Neural progenitor cell (in vitro differentiated cells): Measurements from ENCODE around the gene LMBR1. TPM values are rescaled to one million over a fixed set of nuclear protein-coding genes. Genes with fewer than 3 reads are reported as not detected.

Source experiments
- DNase-seq: peaks from one replicate; pipeline ENCODE4 v3.0.0-alpha.2; 2016; ENCODE audit warnings: low spot score
- H2AFZ ChIP-seq: fragments of 200-600 bp; sonication (generic); replicated peaks from 2 replicates; pipeline ENCODE4 v1.6.1; 2016; ENCODE audit warnings: antibody characterized with exemption
- H3F3A ChIP-seq: fragments of 200-600 bp; sonication (generic); 2 replicates; pipeline ENCODE4 v1.6.1; 2016; ENCODE audit warnings: antibody characterized with exemption, low read depth
- H3K27ac ChIP-seq: fragments of 200-600 bp; sonication (generic); 2 replicates; pipeline ENCODE4 v1.5.1; 2016; ENCODE audit warnings: mild to moderate bottlenecking
- H3K27me3 ChIP-seq: fragments of 200-600 bp; sonication (generic); 2 replicates; pipeline ENCODE4 v1.6.1; 2016; ENCODE audit warnings: mild to moderate bottlenecking, moderate library complexity
- H3K36me3 ChIP-seq: fragments of 200-600 bp; sonication (generic); 2 replicates; pipeline ENCODE4 v1.5.1; 2016
- H3K4me1 ChIP-seq: fragments of 200-600 bp; sonication (generic); 2 replicates; pipeline ENCODE4 v1.6.1; 2016; ENCODE audit warnings: mixed run types
- H3K4me2 ChIP-seq: fragments of 200-600 bp; sonication (generic); 2 replicates; pipeline ENCODE4 v1.6.1; 2016
- H3K4me3 ChIP-seq: fragments of 200-600 bp; sonication (generic); 2 replicates; pipeline ENCODE4 v1.5.1; 2016
- H3K79me2 ChIP-seq: fragments of 200-600 bp; sonication (generic); 2 replicates; pipeline ENCODE4 v1.6.1; 2016; ENCODE audit warnings: low read depth
- H3K9ac ChIP-seq: fragments of 200-600 bp; sonication (generic); 2 replicates; pipeline ENCODE4 v1.6.1; 2016
- H3K9me3 ChIP-seq: fragments of 200-600 bp; sonication (generic); 2 replicates; pipeline ENCODE4 v1.5.1; 2016; ENCODE audit warnings: low read depth
- H4K20me1 ChIP-seq: fragments of 200-600 bp; sonication (generic); 2 replicates; pipeline ENCODE4 v1.6.1; 2016; ENCODE audit warnings: low read depth
- H3K27ac Mint-ChIP-seq: 3 replicates; pipeline ENCODE4 v1.8.0; 2021; ENCODE audit warnings: mixed read lengths
- H3K27me3 Mint-ChIP-seq: 2 replicates; pipeline ENCODE4 v1.8.0; 2022; ENCODE audit warnings: low read depth, mild to moderate bottlenecking, inconsistent platforms, moderate library complexity, mixed read lengths; ENCODE audit not compliant: insufficient read depth
- H3K36me3 Mint-ChIP-seq: 3 replicates; pipeline ENCODE4 v1.8.0; 2021; ENCODE audit warnings: mixed read lengths
- H3K4me1 Mint-ChIP-seq: 3 replicates; pipeline ENCODE4 v1.8.0; 2021; ENCODE audit warnings: mixed read lengths
- H3K4me3 Mint-ChIP-seq: 3 replicates; pipeline ENCODE4 v1.8.0; 2021; ENCODE audit warnings: mild to moderate bottlenecking, moderate library complexity, mixed read lengths
- H3K9me3 Mint-ChIP-seq: 3 replicates; pipeline ENCODE4 v1.8.0; 2020; ENCODE audit warnings: mixed read lengths
- CTCF ChIP-seq: fragments of 200-600 bp; sonication (generic); IDR thresholded peaks from 2 replicates; pipeline ENCODE4 v1.5.1; 2017; ENCODE audit warnings: antibody characterized with exemption, mild to moderate bottlenecking
- EZH2 ChIP-seq: fragments of 200-600 bp; sonication (generic); IDR thresholded peaks from 2 replicates; pipeline ENCODE4 v1.6.1; 2017; ENCODE audit warnings: antibody characterized with exemption, mild to moderate bottlenecking, moderate library complexity
- EZH2phosphoT487 ChIP-seq: fragments of 200-600 bp; sonication (generic); IDR thresholded peaks from 2 replicates; pipeline ENCODE4 v1.6.1; 2017; ENCODE audit warnings: antibody characterized with exemption
- small RNA-seq: library from RNA; depleted of rRNA; stranded (forward); fragments of <200 nt; gene quantifications from one replicate; pipeline ENCODE3, GENCODE V24; 2015
- total RNA-seq: library from RNA; depleted of rRNA; stranded (reverse); fragments of >200 nt; gene quantifications from 2 replicates; pipeline ENCODE4 v1.2.3, GENCODE V29; 2015; ENCODE audit warnings: low replicate concordance

Gene LMBR1
- total RNA-seq, 1 donor from 2014 or later = 58.1 TPM

DNA sequence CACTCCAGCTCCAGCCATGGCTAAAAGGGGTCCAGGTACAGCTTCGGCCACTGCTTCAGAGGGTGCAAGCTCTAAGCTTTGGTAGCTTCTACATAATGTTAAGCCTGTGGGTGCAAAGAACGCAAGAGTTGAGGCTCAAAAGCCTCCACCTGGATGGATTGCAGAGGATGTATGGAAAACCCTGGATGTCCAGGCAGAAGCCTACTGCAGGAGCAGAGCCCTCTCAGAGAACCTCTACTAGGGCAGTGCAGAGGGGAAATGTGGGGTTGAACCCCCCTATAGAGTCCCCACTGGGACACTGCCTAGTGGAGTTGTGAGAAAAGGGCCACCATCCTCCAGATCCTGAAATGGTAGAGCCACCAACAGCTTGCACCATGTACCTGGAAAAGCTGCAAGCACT, 263.1 kb downstream of the LMBR1 start:
- Mint-ChIP-seq H3K27me3 (peaks cover 3% of the 10 kb centered on the region), H3K36me3 (no peaks in the 10 kb centered on the region), H3K27ac (no peak overlapping the region), H3K4me1 (peaks cover 2% of the 10 kb centered on the region), H3K4me3 (no peak overlapping the region), H3K9me3 (peaks cover 17% of the 10 kb centered on the region)
- Histone ChIP-seq H3K4me2 (no peak overlapping the region), H3K9me3 (no peaks in the 10 kb centered on the region), H3K4me1 (peaks cover 3% of the 10 kb centered on the region), H3K79me2 (no peaks in the 10 kb centered on the region), H2AFZ (no peak overlapping the region), H3K9ac (no peak overlapping the region), H3K36me3 (no peaks in the 10 kb centered on the region), H3K4me3 (no peak overlapping the region), H4K20me1 (no peaks in the 10 kb centered on the region), H3K27me3 (no peaks in the 10 kb centered on the region), H3F3A (no peaks in the 10 kb centered on the region), H3K27ac (no peak overlapping the region)
- no peak for DNase-seq
- TF ChIP-seq EZH2 = no peak
- TF ChIP-seq EZH2phosphoT487 = no peak
- TF ChIP-seq CTCF = no peak

GRCh38 chr7:156628562-156628961, 264.4 kb downstream of the LMBR1 start:
- no peak overlapping the region for H3K4me3 Mint-ChIP-seq
- H3K36me3 Mint-ChIP-seq = no peaks in the 10 kb centered on the region

More at GRCh38 chr7:156628562-156628961, 264.4 kb downstream of the LMBR1 start:
- Histone ChIP-seq H3K4me1 (peaks cover 3% of the 10 kb centered on the region), H3K4me3 (no peak overlapping the region), H2AFZ (no peak overlapping the region), H4K20me1 (no peaks in the 10 kb centered on the region), H3K27me3 (no peaks in the 10 kb centered on the region), H3F3A (no peaks in the 10 kb centered on the region), H3K9ac (no peak overlapping the region), H3K27ac (no peak overlapping the region), H3K4me2 (no peak overlapping the region), H3K9me3 (no peaks in the 10 kb centered on the region), H3K79me2 (no peaks in the 10 kb centered on the region), H3K36me3 (no peaks in the 10 kb centered on the region)
- H3K9me3 Mint-ChIP-seq = peaks cover 17% of the 10 kb centered on the region
- TF ChIP-seq EZH2 (no peak), CTCF (no peak), EZH2phosphoT487 (no peak)
- DNase-seq = no peak
- no peak overlapping the region for H3K27ac Mint-ChIP-seq
- H3K4me1 Mint-ChIP-seq = peaks cover 2% of the 10 kb centered on the region
- H3K27me3 Mint-ChIP-seq = peaks cover 3% of the 10 kb centered on the region

Small RNA genes lying within 50 kb of the gene (small RNA-seq; reads per million reads assigned to genes)
- gene RNU4-31P = not detected

Other genes starting within 250 kb of the LMBR1 start
- gene NOM1, start 56.5 kb upstream of the LMBR1 start, total RNA-seq = 10.9 and 18.5 TPM in 2 replicates
- gene MNX1, start 117.5 kb upstream of the LMBR1 start, total RNA-seq = not detected in 2 replicates
- gene UBE3C, start 245.7 kb upstream of the LMBR1 start, total RNA-seq = 59.3 and 65.9 TPM in 2 replicates